KOPT-K1 (cell line): ENCODE measurements around the gene NFATC3.
"Not testable (repeated sequence)": the region's sequence is repeated elsewhere in the genome, so short reads cannot be mapped to it uniquely, and the experiment has no call there.

ENCODE experiments used
- H3K27ac ChIP-seq: fragments of 200-600 bp; sonication (generic); 2 replicates; pipeline ENCODE4 v1.5.1; 2016; ENCODE audit warnings: antibody characterized with exemption, mild to moderate bottlenecking, low read depth, low read length; ENCODE audit not compliant: poor library complexity, severe bottlenecking
- H3K36me3 ChIP-seq: fragments of 200-600 bp; sonication (generic); 2 replicates; pipeline ENCODE4 v1.5.1; 2017; ENCODE audit warnings: antibody characterized with exemption, mild to moderate bottlenecking, low read length, moderate library complexity; ENCODE audit not compliant: insufficient read depth
- H3K9me3 ChIP-seq: fragments of 200-600 bp; sonication (generic); 2 replicates; pipeline ENCODE4 v1.5.1; 2017; ENCODE audit warnings: antibody characterized with exemption, low read length, mild to moderate bottlenecking; ENCODE audit not compliant: insufficient read depth, poor library complexity, severe bottlenecking

NFATC3 gene

DNA sequence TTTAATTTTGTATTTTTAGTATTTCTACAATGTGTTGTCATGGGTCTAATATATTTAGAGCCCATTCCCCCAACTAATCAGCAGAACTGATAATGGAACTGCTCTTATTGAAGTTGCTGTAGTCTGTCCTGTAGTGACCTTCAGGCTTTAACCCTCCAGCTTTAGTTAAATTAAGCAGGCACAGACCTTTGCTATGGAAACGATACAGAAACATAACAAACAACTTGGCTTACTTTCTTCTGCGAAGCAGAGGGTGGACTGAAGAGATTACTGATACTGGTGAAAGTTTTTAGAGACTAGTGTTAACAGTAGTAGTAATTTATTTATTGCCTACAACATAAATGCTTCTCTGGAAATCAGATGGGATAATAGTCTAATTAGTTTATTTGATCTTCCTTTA is 61.4 kb downstream of the NFATC3 start:
- Histone ChIP-seq H3K36me3 (peaks cover 58% of the 10 kb centered on the region), H3K9me3 (no peaks in the 10 kb centered on the region)

DNA sequence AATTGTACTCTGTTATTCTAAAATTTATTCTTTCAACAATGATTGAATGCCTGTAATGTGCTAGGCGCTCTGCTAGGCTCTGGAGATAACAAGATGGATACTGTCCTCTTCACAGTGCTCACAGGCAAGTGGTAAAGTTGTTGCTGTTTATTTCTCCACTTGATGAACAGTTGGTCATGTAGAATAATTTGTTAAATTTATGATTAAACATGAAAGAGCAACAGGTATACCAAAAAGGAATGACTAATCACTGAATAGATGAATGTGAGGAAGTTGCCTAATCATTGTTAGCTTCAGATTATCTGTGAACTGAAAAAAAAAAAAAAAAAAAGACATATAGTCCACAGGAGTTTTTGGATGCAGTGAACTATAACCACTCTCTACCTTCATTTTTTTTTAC is 62.3 kb downstream of the NFATC3 start:
- H3K36me3 ChIP-seq: peaks cover 53% of the 10 kb centered on the region
- no peaks in the 10 kb centered on the region for H3K9me3 ChIP-seq
- no peak overlapping the region for H3K27ac ChIP-seq

More for the DNA sequence above, 61.4 kb downstream of the NFATC3 start:
- H3K27ac ChIP-seq: no peak overlapping the region

DNA sequence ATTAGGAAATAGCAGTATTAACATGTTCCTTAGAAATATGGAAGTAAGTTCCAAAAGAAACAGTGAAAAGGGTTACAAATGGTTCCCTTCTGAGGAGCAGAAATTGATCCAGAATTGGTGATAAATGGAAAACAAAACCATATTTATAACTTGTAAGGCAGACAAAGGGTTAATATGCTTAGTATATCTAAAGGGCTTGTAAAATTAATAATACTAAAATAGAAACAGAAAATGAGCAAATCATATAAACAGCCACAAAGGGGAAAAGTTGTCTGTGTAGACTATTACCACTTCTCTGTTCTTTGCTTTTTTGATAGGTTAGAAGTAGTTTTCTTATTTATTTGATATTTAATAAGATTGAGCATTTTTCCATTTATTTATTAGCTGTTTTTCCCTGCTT is 64.4 kb downstream of the NFATC3 start:
- Histone ChIP-seq H3K9me3 (no peaks in the 10 kb centered on the region), H3K27ac (no peak overlapping the region)

DNA sequence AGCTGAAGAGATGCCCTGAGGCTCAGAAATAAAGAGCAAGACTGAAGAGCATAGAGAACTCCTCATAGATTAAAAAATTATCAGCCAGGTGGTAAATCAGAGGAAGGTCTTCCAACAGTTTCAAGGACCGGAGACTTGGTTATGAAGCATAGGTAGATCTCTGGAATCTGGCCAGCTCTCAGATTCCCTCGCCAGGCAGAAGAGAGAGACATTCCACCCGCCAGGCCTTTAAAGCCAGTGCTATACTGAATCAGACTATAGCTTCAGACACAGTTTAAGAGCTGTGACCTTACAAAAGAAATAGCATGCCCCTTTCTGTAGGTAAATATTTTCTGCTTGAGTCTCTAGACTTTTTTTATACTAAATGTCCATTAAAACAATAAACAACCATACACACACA is 70.3 kb downstream of the NFATC3 start:
- Histone ChIP-seq H3K27ac (no peak overlapping the region), H3K36me3 (peaks cover 70% of the 10 kb centered on the region), H3K9me3 (no peaks in the 10 kb centered on the region)

More for the DNA sequence above, 64.4 kb downstream of the NFATC3 start:
- peaks cover 47% of the 10 kb centered on the region for H3K36me3 ChIP-seq

DNA sequence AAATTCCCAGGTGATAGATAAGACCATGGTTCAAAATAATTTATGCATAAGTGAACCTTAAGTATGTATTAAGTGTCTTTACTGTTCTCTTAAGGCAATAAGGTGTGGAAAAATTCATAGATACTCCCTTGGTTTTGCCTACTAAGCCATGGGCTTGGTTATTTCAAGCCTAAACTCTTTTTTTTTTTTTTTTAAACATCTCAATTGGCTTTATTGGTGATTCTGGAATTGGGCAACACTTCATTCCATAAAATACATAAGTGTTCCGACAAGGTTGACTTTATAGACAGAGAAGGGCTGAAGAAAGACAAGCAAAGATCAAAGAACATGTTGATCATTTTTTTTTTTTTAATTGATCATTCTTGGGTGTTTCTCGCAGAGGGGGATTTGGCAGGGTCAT is 77.2 kb downstream of the NFATC3 start:
- H3K27ac ChIP-seq: no peak overlapping the region
- H3K36me3 ChIP-seq: peaks cover 74% of the 10 kb centered on the region
- peaks cover 3% of the 10 kb centered on the region for H3K9me3 ChIP-seq

DNA sequence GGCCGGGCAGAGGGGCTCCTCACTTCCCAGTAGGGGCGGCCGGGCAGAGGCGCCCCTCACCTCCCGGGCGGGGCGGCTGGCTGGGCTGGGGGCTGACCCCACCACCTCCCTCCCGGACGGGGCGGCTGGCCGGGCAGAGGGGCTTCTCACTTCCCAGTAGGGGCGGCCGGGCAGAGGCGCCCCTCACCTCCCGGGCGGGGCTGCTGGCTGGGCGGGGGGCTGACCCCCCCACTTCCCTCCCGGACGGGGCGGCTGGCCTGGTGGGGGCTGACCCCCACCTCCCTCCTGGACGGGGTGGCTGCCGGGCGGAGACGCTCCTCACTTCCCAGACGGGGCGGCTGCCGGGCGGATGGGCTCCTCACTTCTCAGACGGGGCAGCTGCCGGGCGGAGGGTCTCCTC is 78.1 kb downstream of the NFATC3 start:
- H3K36me3 ChIP-seq: peaks cover 74% of the 10 kb centered on the region
- not testable (repeated sequence) for H3K9me3 ChIP-seq, H3K27ac ChIP-seq

DNA sequence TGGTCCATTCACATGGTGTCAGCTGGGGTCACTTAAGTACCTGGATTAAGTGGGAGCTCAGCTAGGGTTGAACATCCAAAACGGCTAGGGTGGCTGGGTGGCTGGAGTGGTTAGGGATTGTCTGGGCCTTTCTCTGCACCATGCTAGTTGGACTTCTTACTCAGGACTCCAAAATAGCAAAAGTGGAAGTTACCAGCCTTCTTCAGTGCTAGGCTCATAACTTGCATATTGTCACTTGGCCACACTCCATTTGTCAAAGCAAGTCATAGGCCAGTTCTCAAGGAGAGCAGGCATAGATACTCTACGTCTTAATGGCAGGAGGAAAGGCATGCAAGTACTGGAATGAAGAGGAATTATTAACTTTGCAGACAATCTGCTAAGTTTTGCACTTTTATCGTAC is 81.1 kb downstream of the NFATC3 start:
- H3K27ac ChIP-seq: no peak overlapping the region
- H3K36me3 ChIP-seq: peaks cover 74% of the 10 kb centered on the region
- peaks cover 3% of the 10 kb centered on the region for H3K9me3 ChIP-seq

DNA sequence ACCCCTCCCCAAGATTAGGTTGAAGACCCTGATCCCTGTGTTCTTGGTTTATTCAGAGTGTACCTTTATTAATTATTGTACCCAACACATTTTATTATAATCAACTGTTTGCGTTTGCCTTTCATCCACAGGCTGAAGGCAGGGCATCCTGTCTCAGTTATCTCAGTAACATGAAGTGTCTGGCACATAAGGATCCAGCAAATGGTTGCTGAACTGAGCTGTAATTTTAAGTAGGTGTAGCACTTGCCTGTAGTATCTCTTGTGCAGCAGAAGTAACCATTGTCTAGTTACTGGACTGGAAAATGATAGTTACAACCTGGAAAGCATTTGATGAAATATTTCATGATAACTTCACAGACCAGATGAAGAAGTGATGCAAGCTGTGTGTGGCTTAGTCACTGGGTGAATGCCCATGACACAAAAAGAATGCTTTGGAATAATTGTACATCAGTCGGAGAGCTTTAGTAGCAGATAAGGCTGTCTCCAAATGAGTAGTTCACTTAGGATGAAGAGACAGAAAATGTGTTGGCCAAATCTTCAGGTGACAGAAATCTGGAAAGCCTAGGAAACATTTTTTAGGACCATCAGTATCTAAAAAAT is 94.1 kb downstream of the NFATC3 start:
- Histone ChIP-seq H3K36me3 (peaks cover 95% of the 10 kb centered on the region), H3K9me3 (no peaks in the 10 kb centered on the region), H3K27ac (no peak overlapping the region)

DNA sequence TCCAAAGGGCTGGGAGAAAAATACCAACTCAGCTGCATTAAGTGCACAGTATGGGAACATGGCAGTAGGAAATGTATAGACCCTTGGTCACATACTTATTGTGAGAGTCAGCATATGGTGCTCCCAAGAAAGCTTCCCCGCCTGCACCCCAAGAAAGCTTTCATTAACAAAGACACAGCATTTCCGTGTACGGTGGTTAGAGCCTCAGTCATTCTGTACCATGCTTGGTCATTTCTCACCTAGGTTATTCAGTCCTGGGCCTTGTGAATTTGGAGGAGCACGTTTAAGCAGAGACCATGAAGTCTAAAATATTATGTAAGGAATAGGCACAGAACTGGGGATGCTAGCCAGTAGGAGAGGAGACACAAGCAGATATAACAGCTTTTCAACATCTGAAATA is 94.7 kb downstream of the NFATC3 start:
- peaks cover 94% of the 10 kb centered on the region for H3K36me3 ChIP-seq
- no peaks in the 10 kb centered on the region for H3K9me3 ChIP-seq
- H3K27ac ChIP-seq: no peak overlapping the region

DNA sequence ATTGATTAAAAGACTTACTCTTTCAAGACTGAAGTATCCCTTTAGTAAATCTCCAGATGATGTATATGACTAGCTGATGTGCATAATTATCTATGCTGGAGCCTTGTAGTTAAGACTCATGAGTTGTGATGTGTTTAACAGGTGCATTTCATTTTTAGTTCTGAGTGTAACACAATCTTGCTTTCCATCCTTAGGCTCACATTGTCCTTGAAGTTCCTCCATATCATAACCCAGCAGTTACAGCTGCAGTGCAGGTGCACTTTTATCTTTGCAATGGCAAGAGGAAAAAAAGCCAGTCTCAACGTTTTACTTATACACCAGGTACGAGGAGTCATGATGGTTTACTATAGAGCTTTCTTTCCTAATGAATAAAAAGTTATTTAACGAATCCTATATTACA is 97.9 kb downstream of the NFATC3 start:
- Histone ChIP-seq H3K9me3 (peaks cover 9% of the 10 kb centered on the region), H3K27ac (no peak overlapping the region), H3K36me3 (peaks cover 97% of the 10 kb centered on the region)

DNA sequence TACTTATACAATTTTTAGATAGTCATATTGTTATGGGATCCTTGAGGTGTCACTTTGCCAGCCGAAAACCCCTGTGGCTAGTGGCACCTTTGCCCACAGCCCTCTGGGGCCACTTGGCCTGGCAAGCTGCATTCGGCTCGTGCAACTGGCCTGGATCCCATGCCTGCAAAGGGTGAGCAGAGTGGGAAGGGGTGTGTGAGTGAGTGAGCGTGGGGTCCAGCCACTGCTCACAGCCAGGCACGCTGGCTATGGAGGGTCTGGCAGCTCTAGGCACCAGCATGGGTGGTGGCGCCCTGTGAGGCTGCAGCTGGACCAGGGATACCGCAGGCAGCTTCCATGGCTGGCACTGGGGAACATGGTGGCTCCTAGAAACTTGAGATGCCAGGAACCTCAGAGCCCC is 101.7 kb downstream of the NFATC3 start:
- Histone ChIP-seq H3K27ac (no peak overlapping the region), H3K36me3 (peaks cover 99% of the 10 kb centered on the region), H3K9me3 (peaks cover 9% of the 10 kb centered on the region)

DNA sequence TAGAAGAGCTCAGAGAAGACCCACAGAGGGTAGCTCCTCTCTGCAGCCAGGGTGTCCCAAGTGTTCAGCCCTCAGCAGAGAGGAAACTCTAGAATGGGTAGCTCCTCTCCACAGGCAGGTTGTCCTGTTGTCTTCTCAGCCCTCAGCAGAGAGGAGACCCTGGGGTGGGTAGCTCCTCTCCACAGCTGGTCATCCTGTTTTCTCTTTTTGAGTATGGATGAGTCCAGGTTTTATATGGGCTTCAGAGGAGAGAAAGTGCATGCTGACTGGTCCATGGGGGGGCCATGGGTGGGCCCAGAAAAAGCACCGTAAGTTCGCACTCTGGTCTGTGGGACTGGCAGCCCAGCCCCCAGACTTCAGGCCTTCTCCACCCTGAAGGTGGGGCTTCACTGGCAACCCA is 102.3 kb downstream of the NFATC3 start:
- Histone ChIP-seq H3K36me3 (peaks cover 97% of the 10 kb centered on the region), H3K27ac (no peak overlapping the region), H3K9me3 (peaks cover 9% of the 10 kb centered on the region)

DNA sequence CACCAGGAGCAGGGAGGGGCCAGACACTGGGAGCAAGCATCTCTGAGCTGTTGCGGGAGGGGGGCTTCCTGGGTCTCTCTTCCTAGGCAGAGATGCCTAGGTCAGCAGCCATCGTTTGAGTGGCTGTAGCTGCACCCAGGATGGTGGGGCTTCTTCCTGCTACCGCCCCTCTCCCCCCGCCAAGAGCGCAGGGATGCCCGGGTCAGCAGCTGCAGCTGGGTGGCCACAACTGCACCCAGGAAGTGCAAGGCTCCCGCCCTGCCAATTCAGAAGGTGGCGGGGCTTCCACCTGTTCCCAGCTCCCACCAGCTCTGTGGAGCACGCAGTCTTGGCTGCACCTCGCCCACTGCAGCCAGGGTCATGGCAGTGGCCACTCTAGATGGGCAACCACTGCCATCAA is 103.0 kb downstream of the NFATC3 start:
- peaks cover 97% of the 10 kb centered on the region for H3K36me3 ChIP-seq
- H3K27ac ChIP-seq: no peak overlapping the region
- H3K9me3 ChIP-seq: peaks cover 9% of the 10 kb centered on the region

DNA sequence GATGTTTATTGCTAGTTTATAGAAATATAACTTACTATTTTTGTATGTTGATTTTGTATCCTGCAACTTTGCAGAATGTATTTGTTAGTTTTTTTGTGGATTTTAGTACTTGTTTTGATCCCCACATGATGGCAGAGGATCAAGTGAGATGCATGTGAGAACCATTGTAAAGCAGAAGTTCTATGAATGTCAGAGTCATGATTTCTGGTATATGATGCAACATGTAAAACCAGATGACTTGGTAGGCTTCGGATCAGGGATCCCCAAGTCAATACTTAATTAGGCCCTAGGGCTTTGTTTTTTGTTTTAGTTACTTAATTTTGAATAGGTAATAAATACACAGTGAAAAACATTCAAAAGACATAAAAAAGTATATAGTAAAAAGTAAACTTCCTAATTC is 104.9 kb downstream of the NFATC3 start:
- Histone ChIP-seq H3K36me3 (peaks cover 97% of the 10 kb centered on the region), H3K27ac (no peak overlapping the region), H3K9me3 (peaks cover 9% of the 10 kb centered on the region)

DNA sequence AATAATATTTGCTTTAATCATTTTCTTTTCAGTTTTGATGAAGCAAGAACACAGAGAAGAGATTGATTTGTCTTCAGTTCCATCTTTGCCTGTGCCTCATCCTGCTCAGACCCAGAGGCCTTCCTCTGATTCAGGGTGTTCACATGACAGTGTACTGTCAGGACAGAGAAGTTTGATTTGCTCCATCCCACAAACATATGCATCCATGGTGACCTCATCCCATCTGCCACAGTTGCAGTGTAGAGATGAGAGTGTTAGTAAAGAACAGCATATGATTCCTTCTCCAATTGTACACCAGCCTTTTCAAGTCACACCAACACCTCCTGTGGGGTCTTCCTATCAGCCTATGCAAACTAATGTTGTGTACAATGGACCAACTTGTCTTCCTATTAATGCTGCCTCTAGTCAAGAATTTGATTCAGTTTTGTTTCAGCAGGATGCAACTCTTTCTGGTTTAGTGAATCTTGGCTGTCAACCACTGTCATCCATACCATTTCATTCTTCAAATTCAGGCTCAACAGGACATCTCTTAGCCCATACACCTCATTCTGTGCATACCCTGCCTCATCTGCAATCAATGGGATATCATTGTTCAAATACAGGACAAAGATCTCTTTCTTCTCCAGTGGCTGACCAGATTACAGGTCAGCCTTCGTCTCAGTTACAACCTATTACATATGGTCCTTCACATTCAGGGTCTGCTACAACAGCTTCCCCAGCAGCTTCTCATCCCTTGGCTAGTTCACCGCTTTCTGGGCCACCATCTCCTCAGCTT is 105.8 kb downstream of the NFATC3 start:
- no peak overlapping the region for H3K27ac ChIP-seq
- peaks cover 9% of the 10 kb centered on the region for H3K9me3 ChIP-seq
- H3K36me3 ChIP-seq: peaks cover 93% of the 10 kb centered on the region

DNA sequence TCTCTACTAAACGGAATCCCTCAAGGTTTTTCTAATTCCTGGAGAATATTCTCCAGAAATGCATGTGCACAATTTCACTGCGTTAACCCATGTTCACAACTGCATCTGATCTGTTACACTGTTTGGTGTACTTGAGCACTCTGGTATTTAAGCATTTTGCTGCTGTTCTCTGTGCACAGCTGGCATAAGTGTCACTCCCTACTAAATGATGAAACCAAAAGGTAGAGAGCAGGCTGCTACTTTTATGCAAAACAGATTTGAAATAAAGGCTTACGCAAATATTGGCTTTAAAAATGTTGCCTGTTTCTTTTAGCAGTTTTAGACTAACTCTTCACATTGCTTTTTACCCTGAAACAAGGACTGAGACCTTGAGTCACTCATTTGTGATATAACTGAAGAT is 109.1 kb downstream of the NFATC3 start:
- peaks cover 65% of the 10 kb centered on the region for H3K36me3 ChIP-seq
- H3K27ac ChIP-seq: no peak overlapping the region
- H3K9me3 ChIP-seq: no peaks in the 10 kb centered on the region
